ENCODE results near the gene LYRM2.

Gene LYRM2

DNA sequence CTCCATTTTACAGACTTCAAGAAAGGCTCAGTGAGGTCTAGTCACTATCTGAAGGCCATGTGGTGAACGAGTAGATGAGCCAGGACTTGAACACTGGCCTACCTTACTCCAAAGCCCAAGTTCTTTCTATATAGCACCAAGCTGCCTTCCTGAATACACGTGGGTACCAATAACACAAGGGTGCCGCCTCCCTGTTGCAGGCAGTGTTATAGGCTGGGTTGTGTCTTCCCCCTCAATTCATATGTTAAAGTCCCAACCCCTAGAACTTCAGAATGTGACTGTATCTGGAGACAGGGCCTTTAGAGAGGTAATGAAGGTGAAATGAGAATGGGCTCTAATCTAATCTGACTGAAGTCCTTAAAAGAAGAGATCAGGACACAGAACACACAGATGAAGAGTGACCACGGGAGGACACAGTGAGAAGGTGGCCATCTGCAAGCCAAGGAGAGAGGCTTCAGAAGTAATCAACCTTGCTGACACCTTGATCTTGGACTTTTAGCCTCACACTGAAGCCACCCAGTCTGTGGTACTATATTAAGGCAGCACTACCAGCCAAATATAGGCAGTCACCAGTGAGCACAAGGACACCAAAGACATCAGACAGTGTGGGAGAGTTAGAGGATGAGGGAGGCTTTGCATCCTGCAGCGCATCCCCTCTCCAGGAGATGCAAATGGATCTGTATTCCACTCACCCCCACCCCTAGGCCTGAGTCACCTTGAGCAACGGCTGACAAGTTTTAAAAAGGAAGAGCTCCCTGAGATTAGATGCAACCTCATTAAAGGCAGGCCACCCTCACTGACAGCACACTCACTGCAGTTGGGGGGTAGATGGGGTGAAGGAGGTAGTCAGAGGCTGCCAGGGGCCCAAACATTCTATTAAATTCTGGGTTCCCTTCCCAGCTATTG is 40.9 kb upstream of the LYRM2 start:
- TF ChIP-seq ZFX (IDR thresholded peaks at IDR 0.05), result no peak
- TF ChIP-seq, protein P1, sequence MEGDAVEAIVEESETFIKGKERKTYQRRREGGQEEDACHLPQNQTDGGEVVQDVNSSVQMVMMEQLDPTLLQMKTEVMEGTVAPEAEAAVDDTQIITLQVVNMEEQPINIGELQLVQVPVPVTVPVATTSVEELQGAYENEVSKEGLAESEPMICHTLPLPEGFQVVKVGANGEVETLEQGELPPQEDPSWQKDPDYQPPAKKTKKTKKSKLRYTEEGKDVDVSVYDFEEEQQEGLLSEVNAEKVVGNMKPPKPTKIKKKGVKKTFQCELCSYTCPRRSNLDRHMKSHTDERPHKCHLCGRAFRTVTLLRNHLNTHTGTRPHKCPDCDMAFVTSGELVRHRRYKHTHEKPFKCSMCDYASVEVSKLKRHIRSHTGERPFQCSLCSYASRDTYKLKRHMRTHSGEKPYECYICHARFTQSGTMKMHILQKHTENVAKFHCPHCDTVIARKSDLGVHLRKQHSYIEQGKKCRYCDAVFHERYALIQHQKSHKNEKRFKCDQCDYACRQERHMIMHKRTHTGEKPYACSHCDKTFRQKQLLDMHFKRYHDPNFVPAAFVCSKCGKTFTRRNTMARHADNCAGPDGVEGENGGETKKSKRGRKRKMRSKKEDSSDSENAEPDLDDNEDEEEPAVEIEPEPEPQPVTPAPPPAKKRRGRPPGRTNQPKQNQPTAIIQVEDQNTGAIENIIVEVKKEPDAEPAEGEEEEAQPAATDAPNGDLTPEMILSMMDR (conservative IDR thresholded peaks at IDR 0.05), result no peak
- no peak overlapping the region for H3K27ac ChIP-seq

DNA sequence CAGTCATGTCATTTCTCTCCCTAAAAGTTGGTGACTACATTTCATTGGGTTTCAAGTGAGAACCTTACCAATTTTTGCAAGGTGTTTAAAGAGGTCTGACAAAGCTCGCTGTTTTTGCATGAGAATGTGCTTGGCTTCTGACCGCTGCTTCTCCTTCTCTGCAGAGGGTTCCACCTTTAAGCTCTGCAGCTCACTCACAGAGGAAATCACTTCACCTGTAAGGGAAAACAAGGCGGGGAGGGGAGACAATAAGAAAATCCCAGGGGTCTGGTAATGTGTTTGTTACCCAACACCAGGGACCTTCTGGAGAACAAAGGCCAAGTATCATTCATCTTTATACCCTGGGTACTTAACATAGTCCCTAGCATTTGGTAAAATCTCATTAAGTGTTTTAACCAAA is 40.0 kb upstream of the LYRM2 start:
- H3K27ac ChIP-seq, result no peak overlapping the region
- TF ChIP-seq, protein P1 (conservative IDR thresholded peaks at IDR 0.05), result no peak
- TF ChIP-seq ZFX (IDR thresholded peaks at IDR 0.05), result no peak

DNA sequence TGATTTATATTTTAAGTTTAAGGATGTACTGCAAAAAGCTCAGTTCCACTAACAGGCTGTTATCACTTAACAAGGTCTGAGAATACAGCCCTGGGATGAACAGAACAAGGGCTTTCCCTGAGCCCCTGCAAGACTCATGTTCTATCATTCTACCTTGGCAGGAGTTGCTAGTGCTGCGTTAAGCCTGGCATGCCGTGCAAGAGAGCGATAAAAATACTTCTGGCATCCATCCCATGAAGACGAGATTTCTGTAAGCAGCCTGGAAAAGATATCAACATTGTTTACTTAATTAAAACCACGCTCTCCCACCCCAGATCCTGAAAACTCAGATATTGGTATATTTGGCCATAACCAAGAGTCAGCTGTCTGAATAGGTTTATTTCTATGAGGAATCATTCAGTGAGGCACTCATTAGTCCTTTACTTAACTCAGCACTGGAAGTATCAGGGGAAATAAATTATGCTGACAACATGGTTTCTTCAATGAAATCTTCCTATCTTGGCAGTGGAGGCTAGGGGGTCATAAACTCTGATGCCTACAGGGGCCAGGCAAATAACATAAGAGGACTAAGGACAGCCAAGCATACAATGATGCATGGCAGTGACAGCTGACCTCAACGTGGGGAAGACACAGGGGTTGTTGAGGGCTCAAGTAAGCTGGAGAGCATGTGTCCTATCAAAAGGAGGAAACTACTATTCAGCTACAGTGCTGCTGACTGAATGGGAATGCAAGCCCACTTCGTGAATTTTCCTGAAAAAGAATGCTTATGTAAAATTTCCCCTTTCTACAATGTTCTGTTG is 37.6 kb upstream of the LYRM2 start:
- TF ChIP-seq, protein P1 (conservative IDR thresholded peaks at IDR 0.05), result no peak
- TF ChIP-seq ZFX (IDR thresholded peaks at IDR 0.05), result no peak
- H3K27ac ChIP-seq, result no peak overlapping the region

DNA sequence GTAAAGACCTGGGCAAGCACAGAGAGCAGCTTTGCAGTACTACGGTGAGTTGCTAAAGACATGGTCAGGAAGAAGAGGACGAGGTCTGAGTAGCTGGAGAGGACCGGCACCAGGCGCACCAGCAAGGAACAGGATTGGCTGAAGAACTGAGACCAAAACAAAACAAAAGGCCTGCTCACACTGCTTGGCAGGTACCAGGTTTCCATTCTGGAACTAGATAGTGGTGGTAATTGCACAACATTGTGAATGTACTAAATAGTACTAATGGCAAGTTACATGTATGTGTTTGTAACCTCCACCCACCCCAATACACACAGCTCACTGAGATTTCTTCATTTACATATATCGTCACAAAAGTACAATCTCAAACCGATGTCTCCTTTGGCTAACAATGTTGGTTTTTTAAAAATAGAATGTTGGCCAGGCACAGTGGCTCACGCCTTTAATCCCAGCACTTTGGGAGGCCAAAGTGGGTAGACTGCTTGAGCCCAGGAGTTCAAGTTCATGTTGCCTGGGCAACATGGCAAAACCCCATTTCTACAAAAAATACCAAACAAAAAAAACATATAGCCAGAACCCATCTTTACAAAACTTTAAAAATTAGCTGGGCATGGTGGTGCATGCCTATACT is 32.5 kb upstream of the LYRM2 start:
- H3K27ac ChIP-seq, result no peak overlapping the region
- TF ChIP-seq ZFX (IDR thresholded peaks at IDR 0.05), result no peak
- TF ChIP-seq, protein P1 (conservative IDR thresholded peaks at IDR 0.05), result no peak

DNA sequence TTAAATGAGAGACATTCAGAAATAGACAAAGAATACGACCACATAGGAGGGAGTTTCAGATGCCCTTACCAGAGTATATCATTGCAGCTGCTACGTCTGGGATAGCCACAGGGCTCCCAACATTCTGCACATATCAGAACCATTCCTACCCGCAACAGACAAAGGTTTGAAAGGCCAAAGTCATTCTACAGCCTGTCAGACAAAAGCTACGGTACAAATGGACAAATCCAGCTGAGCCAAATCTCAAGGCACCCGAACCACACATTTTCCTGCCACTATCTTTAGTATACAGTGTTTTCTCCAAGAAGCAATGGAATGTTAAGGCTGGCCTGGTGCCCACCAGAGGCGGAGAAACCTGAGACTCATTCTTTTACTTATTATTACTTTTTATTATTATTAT is 30.5 kb upstream of the LYRM2 start:
- no peak overlapping the region for H3K27ac ChIP-seq

DNA sequence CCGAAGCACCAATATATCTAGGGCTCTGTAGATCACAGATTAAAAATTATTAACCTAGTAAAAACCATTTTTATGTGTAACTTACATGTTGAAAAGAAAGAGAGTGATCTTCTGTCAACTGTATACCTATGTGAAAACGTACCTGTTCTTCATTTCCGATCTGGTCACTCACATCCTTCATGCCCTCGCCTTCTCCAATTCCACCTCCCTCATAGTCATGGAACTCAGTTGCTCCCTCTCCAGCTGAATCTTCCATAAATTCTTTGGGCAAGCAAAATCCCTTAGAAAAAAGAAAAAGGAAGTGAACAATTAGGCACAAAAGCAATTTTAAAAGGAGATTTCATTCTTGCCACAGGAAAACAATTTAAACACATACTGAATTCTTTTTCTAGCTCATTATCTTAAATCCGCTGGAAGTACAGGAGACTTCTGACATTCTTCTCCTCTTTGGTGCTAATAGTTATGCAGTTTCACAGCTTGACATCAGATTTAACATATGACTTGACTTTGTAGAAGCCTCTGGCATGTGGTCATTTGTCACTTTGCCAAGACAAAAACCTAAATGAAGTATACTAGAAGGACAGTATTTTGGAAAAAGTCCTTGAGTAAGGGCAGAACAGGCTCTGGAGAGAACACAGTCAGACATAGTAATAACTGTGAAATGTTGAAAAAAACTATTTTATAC is 29.5 kb upstream of the LYRM2 start:
- TF ChIP-seq, protein P1 (conservative IDR thresholded peaks at IDR 0.05), result no peak
- no peak for TF ChIP-seq ZFX (IDR thresholded peaks at IDR 0.05)
- no peak overlapping the region for H3K27ac ChIP-seq

More for the DNA sequence above, 30.5 kb upstream of the LYRM2 start:
- TF ChIP-seq ZFX (IDR thresholded peaks at IDR 0.05), result no peak
- TF ChIP-seq, protein P1 (conservative IDR thresholded peaks at IDR 0.05), result no peak

All from C4-2B (cell line).